ENCODE data around the gene CAP1. TPM values are rescaled to one million over a fixed set of nuclear protein-coding genes. Genes with fewer than 3 reads are reported as not detected.

CAP1 gene
- total RNA-seq, 1 experiment from 2014 or later = 354 TPM

- Histone ChIP-seq H3F3A (ENCODE audit: insufficient read depth, low read depth) (peaks cover 43% of the 10 kb centered on the region), H3K9me2 (ENCODE audit: insufficient read depth) (no peaks in the 10 kb centered on the region), H3K27me3 (ENCODE audit: insufficient read depth, low read depth) (no peaks in the 10 kb centered on the region), H2AFZ (peak overlapping the region; percentile 72), H3K27ac (peak overlapping the region; percentile 87), H4K20me1 (ENCODE audit: insufficient read depth) (no peaks in the 10 kb centered on the region), H3K4me3 (peak overlapping the region; percentile 34; the same call in 1 of the 2 replicates), H3K4me2 (peak overlapping the region; percentile 77), H3K79me2 (ENCODE audit: low read depth) (no peaks in the 10 kb centered on the region), H3K9me3 (ENCODE audit: insufficient read depth, low read depth) (peaks cover 22% of the 10 kb centered on the region), H3K4me1 (replicated peaks; ENCODE audit: insufficient read depth) (peaks cover 66% of the 10 kb centered on the region), H3K36me3 (ENCODE audit: low read depth) (no peaks in the 10 kb centered on the region)
- TSS peak; percentile 70 for BruUV-seq (replicated peaks)
- POLR2A ChIA-PET (ENCODE audit: unreplicated experiment) = interaction anchor here (0.6 to 1.0 kb wide), 7 partner anchors 10 to 1144 kb away, joined by 3 to 16 read pairs (median 8); partner anchors contain the start of genes CAP1, CITED4 and PPT1
- CTCF ChIA-PET = interaction anchor here (0.6 to 1.6 kb wide), 8 partner anchors 23 to 232 kb away, joined by 3 to 13 read pairs (median 4); partner anchors contain the start of genes MYCL and RLF
- peak; percentile 79 to 99 for DNase-seq
- intact Hi-C loops (cut with micrococcal nuclease; ENCODE audit: unreplicated experiment) = loop anchor here (1.0 kb wide), 2 partner anchors 24 to 33 kb away; no protein-coding TSS in a partner anchor
- TF ChIP-seq CTCF (conservative IDR thresholded peaks at IDR 0.05) = no peak
Measured at GRCh38 chr1:40107290-40107959, 66.9 kb downstream of the CAP1 start.

GRCh38 chr1:40110389-40110788, 69.9 kb downstream of the CAP1 start:
- Histone ChIP-seq H3K4me3 (no peak overlapping the region), H3F3A (ENCODE audit: insufficient read depth, low read depth) (peaks cover 37% of the 10 kb centered on the region), H3K9me2 (ENCODE audit: insufficient read depth) (no peaks in the 10 kb centered on the region), H2AFZ (no peak overlapping the region), H3K36me3 (ENCODE audit: low read depth) (no peaks in the 10 kb centered on the region), H3K4me1 (replicated peaks; ENCODE audit: insufficient read depth) (peaks cover 47% of the 10 kb centered on the region), H3K9me3 (ENCODE audit: insufficient read depth, low read depth) (peaks cover 10% of the 10 kb centered on the region; the same call in 1 of the 2 replicates), H4K20me1 (ENCODE audit: insufficient read depth) (no peaks in the 10 kb centered on the region), H3K27ac (no peak overlapping the region), H3K4me2 (no peak overlapping the region), H3K79me2 (ENCODE audit: low read depth) (no peaks in the 10 kb centered on the region), H3K27me3 (ENCODE audit: insufficient read depth, low read depth) (no peaks in the 10 kb centered on the region)
- DNase-seq = no peak
- no TSS peak for BruUV-seq (replicated peaks)
- no peak for TF ChIP-seq EZH2 (IDR thresholded peaks at IDR 0.05; ENCODE audit: low read depth)
- no peak for TF ChIP-seq CTCF (conservative IDR thresholded peaks at IDR 0.05)
- ChIA-PET POLR2A (ENCODE audit: unreplicated experiment) (interaction anchor here (0.6 kb wide), 2 partner anchors 33 to 136 kb away, joined by 4 to 18 read pairs; no protein-coding TSS in a partner anchor), CTCF (no interaction called here)
- intact Hi-C loops (cut with micrococcal nuclease; ENCODE audit: unreplicated experiment) = no loop called here

GRCh38 chr1:40114400-40114799, 73.9 kb downstream of the CAP1 start:
- Histone ChIP-seq H3K9me2 (ENCODE audit: insufficient read depth) (no peaks in the 10 kb centered on the region), H3F3A (ENCODE audit: insufficient read depth, low read depth) (peaks cover 2% of the 10 kb centered on the region; the same call in 1 of the 2 replicates), H3K27me3 (ENCODE audit: insufficient read depth, low read depth) (no peaks in the 10 kb centered on the region), H3K79me2 (ENCODE audit: low read depth) (no peaks in the 10 kb centered on the region), H3K27ac (no peak overlapping the region), H4K20me1 (ENCODE audit: insufficient read depth) (no peaks in the 10 kb centered on the region), H2AFZ (no peak overlapping the region), H3K36me3 (ENCODE audit: low read depth) (no peaks in the 10 kb centered on the region), H3K4me1 (replicated peaks; ENCODE audit: insufficient read depth) (peaks cover 7% of the 10 kb centered on the region), H3K4me3 (no peak overlapping the region), H3K4me2 (no peak overlapping the region), H3K9me3 (ENCODE audit: insufficient read depth, low read depth) (peaks cover 10% of the 10 kb centered on the region; the same call in 1 of the 2 replicates)
- DNase-seq = no peak
- CTCF ChIA-PET = no interaction called here
- BruUV-seq (replicated peaks) = no TSS peak
- POLR2A ChIA-PET (ENCODE audit: unreplicated experiment) = no interaction called here
- TF ChIP-seq CTCF (conservative IDR thresholded peaks at IDR 0.05) = no peak
- TF ChIP-seq EZH2 (IDR thresholded peaks at IDR 0.05; ENCODE audit: low read depth) = no peak
- intact Hi-C loops (cut with micrococcal nuclease; ENCODE audit: unreplicated experiment) = no loop called here
